Panc1 (cell line): ENCODE results near the gene GPSM1. TPM values are rescaled to one million over a fixed set of nuclear protein-coding genes. Genes with fewer than 3 reads are reported as not detected.

Source experiments
- ATAC-seq: fragments of 200-7000 bp; cut with Tn5 transposase; 2 replicates; pipeline ENCODE4 v1.9.1; 2020; ENCODE audit warnings: mild to moderate bottlenecking, moderate library complexity
- BruUV-seq: library from RNA; stranded (reverse); fragments of 400-500 nt; replicated peaks from 2 replicates; lab custom pipeline; 2021; lab: Mats Ljungman, UMichigan
- CTCF ChIA-PET: fragments of 300-600 bp; sonication (Branson Sonifier 250); formaldehyde crosslinking; loops from one replicate; lab custom pipeline; 2022; ENCODE audit warnings: antibody characterized with exemption; lab: Charles Lee
- POLR2A ChIA-PET: fragments of 300-600 bp; sonication (Branson Sonifier 250); formaldehyde crosslinking; loops from one replicate; lab custom pipeline; 2022; ENCODE audit warnings: antibody characterized with exemption; lab: Charles Lee
- DNase-seq: peaks from one replicate; pipeline ENCODE4 v3.0.0-alpha.2; 2010; ENCODE audit warnings: low read depth, low spot score
- H3K27ac ChIP-seq: 2 replicates; pipeline ENCODE4 v1.5.1; 2011; ENCODE audit warnings: mild to moderate bottlenecking, low read length, inconsistent platforms
- H3K27me3 ChIP-seq: fragments of 200-500 bp; sonication (Bioruptor generic); 2 replicates; pipeline ENCODE4 v1.6.0; 2014; ENCODE audit warnings: low read length, inconsistent platforms; ENCODE audit not compliant: control insufficient read depth, insufficient read depth
- H3K36me3 ChIP-seq: fragments of 200-500 bp; sonication (Bioruptor generic); 2 replicates; pipeline ENCODE4 v1.5.1; 2014; ENCODE audit warnings: inconsistent platforms, mild to moderate bottlenecking, low read length, moderate library complexity; ENCODE audit not compliant: control insufficient read depth, insufficient read depth
- H3K4me1 ChIP-seq: 2 replicates; pipeline ENCODE4 v1.5.1; 2011; ENCODE audit warnings: inconsistent platforms, mild to moderate bottlenecking, low read length, moderate library complexity; ENCODE audit not compliant: control insufficient read depth, insufficient read depth
- H3K4me3 ChIP-seq, 2 experiments: 2 replicates each; pipeline ENCODE4 v1.5.1; 2011 to 2012; ENCODE audit warnings: low read depth in 2 of 2, low read length in 2 of 2, mild to moderate bottlenecking in 2 of 2, inconsistent platforms in 1 of 2, moderate library complexity in 1 of 2
- H3K9me3 ChIP-seq: fragments of 200-500 bp; sonication (Bioruptor generic); 2 replicates; pipeline ENCODE4 v1.5.1; 2014; ENCODE audit warnings: low read depth, mild to moderate bottlenecking, inconsistent platforms, low read length, moderate library complexity; ENCODE audit not compliant: control insufficient read depth, insufficient read depth
- POLR2AphosphoS5 ChIP-seq: IDR thresholded peaks from 2 replicates; pipeline ENCODE4 v1.6.1; 2012; ENCODE audit warnings: mild to moderate bottlenecking, low read depth, low read length, moderate library complexity
- SIN3A ChIP-seq: IDR thresholded peaks from 2 replicates; pipeline ENCODE4 v1.6.1; 2012; ENCODE audit warnings: low read depth, mild to moderate bottlenecking, low read length, moderate library complexity, borderline replicate concordance; ENCODE audit not compliant: insufficient read depth
- TCF7L2 ChIP-seq: IDR thresholded peaks from 2 replicates; pipeline ENCODE4 v1.6.1; 2011; ENCODE audit warnings: mild to moderate bottlenecking, low read depth, low read length, inconsistent platforms
- in situ Hi-C: cut with HindIII; loops from 2 replicates; pipeline ENCODE4 v1.10.0; 2016; ENCODE audit warnings: low sequenced_read_pairs, low pct_unique_long_range_greater_than_20kb
- intact Hi-C: fragments of 100-400 bp; cut with micrococcal nuclease; formaldehyde crosslinking; loops from one replicate; pipeline ENCODE4 v1.10.0; 2022; ENCODE audit not compliant: unreplicated experiment
- total RNA-seq: library from RNA; stranded (reverse); gene quantifications from one replicate; pipeline ENCODE4 v1.2.1, GENCODE V29; 2021; ENCODE audit not compliant: unreplicated experiment
- TF ChIP-seq, protein P1 (sequence below), 2 experiments: IDR thresholded peaks; 2 replicates each; pipeline ENCODE4 v1.6.1; 2011 to 2012; ENCODE audit warnings: low read depth in 2 of 2, control low read depth in 1 of 2, low read length in 1 of 2, mild to moderate bottlenecking in 1 of 2, moderate library complexity in 1 of 2; ENCODE audit not compliant: insufficient read depth in 1 of 2
- TF ChIP-seq, protein P2 (sequence below): fragments of 450-650 bp; IDR thresholded peaks from 2 replicates; pipeline ENCODE4 v1.5.1; 2017; ENCODE audit warnings: mild to moderate bottlenecking

Gene GPSM1
- total RNA-seq, 1 experiment from 2014 or later: 14.2 TPM

DNA sequence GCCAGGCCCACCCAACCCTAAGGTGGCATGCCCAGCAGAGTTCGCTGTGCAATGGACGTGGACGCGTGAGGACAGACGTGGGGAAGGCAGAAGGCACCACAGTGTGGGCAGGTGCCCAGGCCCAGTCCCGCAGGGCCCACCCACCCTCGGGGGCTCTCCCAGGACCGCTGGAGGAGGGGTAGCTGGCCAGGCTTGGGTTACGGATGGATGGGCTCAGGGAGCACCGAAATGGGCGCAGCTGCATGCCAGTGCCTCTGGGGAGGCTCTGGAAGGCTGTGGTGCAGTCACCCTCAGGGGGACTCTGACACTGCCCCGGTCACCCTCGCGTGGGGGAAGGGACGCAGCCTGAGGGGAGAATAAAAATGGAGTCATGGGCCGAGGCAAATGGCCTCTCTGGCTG, 9.6 kb upstream of the GPSM1 start:
- no peaks in the 10 kb centered on the region for H3K4me1 ChIP-seq
- DNase-seq (no peak), ATAC-seq (no peak)
- no TSS peak for BruUV-seq
- no peak overlapping the region for H3K27ac ChIP-seq
- no peaks in the 10 kb centered on the region for H3K36me3 ChIP-seq
- no peaks in the 10 kb centered on the region for H3K9me3 ChIP-seq
- no peak overlapping the region for H3K4me3 ChIP-seq
- H3K27me3 ChIP-seq: no peaks in the 10 kb centered on the region
- TF ChIP-seq TCF7L2 (no peak), SIN3A (no peak)
- TF ChIP-seq, protein P1, sequence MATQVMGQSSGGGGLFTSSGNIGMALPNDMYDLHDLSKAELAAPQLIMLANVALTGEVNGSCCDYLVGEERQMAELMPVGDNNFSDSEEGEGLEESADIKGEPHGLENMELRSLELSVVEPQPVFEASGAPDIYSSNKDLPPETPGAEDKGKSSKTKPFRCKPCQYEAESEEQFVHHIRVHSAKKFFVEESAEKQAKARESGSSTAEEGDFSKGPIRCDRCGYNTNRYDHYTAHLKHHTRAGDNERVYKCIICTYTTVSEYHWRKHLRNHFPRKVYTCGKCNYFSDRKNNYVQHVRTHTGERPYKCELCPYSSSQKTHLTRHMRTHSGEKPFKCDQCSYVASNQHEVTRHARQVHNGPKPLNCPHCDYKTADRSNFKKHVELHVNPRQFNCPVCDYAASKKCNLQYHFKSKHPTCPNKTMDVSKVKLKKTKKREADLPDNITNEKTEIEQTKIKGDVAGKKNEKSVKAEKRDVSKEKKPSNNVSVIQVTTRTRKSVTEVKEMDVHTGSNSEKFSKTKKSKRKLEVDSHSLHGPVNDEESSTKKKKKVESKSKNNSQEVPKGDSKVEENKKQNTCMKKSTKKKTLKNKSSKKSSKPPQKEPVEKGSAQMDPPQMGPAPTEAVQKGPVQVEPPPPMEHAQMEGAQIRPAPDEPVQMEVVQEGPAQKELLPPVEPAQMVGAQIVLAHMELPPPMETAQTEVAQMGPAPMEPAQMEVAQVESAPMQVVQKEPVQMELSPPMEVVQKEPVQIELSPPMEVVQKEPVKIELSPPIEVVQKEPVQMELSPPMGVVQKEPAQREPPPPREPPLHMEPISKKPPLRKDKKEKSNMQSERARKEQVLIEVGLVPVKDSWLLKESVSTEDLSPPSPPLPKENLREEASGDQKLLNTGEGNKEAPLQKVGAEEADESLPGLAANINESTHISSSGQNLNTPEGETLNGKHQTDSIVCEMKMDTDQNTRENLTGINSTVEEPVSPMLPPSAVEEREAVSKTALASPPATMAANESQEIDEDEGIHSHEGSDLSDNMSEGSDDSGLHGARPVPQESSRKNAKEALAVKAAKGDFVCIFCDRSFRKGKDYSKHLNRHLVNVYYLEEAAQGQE (IDR thresholded peaks at IDR 0.05; ENCODE audit: insufficient read depth in 1 of 2, low read depth in 2 of 2, low read length in 1 of 2): no peak
- TF ChIP-seq, protein P2, sequence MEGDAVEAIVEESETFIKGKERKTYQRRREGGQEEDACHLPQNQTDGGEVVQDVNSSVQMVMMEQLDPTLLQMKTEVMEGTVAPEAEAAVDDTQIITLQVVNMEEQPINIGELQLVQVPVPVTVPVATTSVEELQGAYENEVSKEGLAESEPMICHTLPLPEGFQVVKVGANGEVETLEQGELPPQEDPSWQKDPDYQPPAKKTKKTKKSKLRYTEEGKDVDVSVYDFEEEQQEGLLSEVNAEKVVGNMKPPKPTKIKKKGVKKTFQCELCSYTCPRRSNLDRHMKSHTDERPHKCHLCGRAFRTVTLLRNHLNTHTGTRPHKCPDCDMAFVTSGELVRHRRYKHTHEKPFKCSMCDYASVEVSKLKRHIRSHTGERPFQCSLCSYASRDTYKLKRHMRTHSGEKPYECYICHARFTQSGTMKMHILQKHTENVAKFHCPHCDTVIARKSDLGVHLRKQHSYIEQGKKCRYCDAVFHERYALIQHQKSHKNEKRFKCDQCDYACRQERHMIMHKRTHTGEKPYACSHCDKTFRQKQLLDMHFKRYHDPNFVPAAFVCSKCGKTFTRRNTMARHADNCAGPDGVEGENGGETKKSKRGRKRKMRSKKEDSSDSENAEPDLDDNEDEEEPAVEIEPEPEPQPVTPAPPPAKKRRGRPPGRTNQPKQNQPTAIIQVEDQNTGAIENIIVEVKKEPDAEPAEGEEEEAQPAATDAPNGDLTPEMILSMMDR: no peak
- CTCF ChIA-PET: interaction anchor here (0.5 kb wide), 1 partner anchor 73 kb away, joined by 3 read pairs; no protein-coding TSS in a partner anchor
- intact Hi-C loops: no loop called here
- POLR2A ChIA-PET: no interaction called here
- in situ Hi-C loops: no loop called here

DNA sequence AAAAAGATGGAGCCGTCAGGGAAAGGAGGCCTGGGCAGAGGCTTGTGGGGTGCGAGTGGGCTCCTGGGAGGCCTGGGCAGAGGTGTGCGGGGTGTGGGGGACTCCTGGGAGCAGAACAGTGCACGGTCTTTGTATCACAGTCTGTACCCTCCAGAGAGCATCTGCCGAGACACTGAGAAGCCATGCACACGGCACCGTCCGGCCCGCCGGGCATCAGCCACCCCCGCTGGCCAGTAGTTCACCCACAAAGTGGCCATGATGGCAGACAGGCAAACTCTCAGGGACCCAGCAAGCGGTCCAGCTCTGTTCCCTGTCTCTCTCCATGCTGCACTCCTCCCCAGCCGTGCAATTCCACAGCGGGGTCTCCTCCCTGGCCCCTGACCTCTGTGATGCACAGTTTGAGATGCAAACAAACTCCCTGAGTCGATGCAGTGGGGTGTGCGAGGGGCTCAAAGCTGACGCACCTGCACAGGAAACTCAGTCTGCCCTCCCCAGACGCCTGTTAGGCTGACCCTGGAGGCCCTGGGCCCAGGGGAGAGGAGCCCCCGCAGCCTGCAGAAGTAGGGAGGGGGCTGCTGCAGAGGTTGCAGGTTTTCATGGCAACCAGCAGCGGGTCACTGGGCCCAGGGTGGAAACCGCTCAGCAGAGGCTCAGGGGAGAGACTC, 9.1 kb upstream of the GPSM1 start:
- BruUV-seq: no TSS peak
- POLR2A ChIA-PET: no interaction called here
- CTCF ChIA-PET: interaction anchor here (0.5 kb wide), 1 partner anchor 72 kb away, joined by 3 read pairs; no protein-coding TSS in a partner anchor
- intact Hi-C loops: no loop called here
- H3K4me3 ChIP-seq: no peak overlapping the region
- TF ChIP-seq, protein P1 (IDR thresholded peaks at IDR 0.05; ENCODE audit: insufficient read depth in 1 of 2, low read depth in 2 of 2, low read length in 1 of 2): no peak
- no peak for TF ChIP-seq POLR2AphosphoS5
- TF ChIP-seq, protein P2: no peak
- TF ChIP-seq SIN3A: no peak
- TF ChIP-seq TCF7L2: no peak
- H3K36me3 ChIP-seq: no peaks in the 10 kb centered on the region
- in situ Hi-C loops: no loop called here
- H3K4me1 ChIP-seq: no peaks in the 10 kb centered on the region
- H3K9me3 ChIP-seq: no peaks in the 10 kb centered on the region
- H3K27ac ChIP-seq: no peak overlapping the region
- DNase-seq (no peak), ATAC-seq (no peak)
- H3K27me3 ChIP-seq: no peaks in the 10 kb centered on the region
